HG03095 (cell line): ENCODE results near the gene NLRP12.
"Not testable (repeated sequence)": the region's sequence is repeated elsewhere in the genome, so short reads cannot be mapped to it uniquely, and the experiment has no call there.

Source experiments
- ATAC-seq: cut with Tn5 transposase; IDR thresholded peaks from one replicate; pipeline ENCODE4 v1.9.1; 2021; ENCODE audit warnings: moderate library complexity; ENCODE audit not compliant: unreplicated experiment

NLRP12 gene

DNA sequence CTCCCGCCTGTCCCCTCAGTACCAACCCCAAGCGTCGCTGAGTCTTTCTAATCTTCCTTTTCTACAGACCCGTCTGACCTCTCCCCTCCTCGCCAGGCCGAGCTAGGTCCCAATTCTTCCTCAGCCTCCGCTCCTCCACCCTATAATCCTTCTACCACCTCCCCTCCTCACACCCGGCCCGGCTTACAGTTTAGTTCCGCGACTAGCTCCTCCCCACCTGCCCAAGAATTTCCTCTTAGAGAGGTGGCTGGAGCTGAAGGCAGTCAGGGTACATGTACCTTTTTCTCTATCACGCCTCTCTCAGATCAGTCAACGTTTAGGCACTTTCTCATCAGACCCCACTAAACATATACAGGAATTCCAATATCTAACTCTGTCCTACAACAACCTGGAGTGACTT lies 8.7 kb upstream of the NLRP12 start:
- ATAC-seq = not testable (repeated sequence)

DNA sequence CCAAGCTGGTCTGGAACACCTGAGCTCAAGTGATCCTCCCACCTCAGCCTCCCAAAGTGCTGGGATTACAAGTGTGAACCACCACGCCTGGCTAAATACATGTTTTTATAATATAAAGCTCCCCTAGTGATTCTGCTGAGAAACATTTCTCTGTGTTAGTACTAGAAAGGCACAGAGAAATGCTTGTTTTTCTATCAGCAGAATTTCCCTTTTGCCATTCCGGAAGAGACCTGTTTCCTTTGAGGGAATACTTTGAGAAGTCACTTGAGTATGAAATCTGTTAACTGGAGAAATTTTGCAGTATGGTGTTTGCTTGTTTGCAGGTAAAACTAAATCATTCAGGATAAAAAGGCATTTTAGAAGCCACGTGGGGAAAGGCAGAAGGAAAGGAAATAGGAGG lies 4.4 kb upstream of the NLRP12 start:
- no peak for ATAC-seq

DNA sequence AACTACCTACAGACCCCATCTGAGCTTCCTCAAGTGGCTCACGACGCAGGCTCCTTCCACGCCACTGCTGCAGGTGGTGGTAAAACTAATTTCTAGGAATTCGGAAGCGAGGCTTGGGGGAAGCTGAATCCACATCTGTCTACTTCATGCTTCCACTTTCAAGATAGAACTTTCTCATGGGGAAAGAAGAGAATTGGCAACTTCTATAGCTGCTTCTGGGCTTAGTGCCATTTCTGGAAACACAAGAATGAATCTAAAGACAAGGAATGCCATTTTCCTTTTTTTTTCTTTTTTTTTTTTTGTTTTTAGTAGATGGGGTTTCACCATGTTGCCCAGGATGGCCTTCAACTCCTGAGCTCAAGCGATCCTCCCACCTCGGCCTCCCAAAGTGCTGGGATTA lies 2.8 kb upstream of the NLRP12 start:
- no peak for ATAC-seq

DNA sequence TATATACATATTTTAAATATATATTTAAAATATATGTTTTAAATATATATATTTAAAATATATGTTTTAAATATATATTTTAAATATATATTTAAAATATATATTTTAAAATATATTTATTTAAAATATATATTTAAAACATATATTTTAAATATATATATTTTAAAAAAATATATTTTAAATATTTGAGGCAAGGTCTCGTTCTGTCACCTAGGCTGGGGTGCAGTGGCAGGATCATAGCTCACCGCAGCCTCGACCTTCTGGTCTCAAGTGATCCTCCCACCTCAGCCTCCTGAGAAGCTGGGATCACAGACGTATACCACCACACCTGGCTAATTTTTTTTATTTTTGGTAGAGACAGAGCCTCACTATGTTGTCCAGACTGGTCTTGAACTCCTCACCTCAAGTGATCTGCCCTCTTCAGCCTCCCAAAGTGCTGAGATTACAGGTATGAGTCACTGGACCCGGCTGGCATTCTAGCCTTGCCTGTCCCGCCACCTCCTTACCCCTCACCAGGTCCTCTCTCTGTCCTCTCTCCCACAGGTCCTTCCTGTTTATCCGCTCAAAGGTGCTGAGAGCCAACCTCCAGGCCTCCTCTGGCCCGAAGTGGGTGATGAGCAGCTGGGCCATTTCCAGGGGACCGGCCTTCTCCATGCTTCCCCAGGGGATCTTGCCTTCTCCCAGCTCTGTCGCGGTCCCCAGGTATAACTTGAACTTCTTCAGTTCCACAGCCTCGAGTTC lies 564 bp downstream of the NLRP12 start:
- no peak for ATAC-seq

DNA sequence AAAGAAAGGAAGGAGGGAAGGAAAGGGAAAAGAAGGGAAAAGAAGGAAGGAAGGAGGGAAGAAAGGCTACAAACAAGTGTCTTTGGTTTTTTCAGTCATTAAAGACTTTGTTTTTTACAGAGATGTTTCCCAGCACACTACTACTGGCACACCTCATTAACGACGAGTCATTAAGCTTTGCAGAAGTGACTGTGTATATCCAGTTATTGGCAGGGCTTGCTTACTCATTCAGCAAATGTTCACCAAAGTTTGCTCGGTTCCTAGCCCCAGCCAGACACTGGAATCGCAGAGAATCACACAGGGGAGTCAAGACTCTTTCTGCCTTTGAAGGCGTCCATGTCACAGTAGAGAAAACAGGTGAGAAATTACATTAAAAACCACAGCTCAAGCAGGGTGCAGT lies 4.3 kb downstream of the NLRP12 start:
- ATAC-seq = no peak

DNA sequence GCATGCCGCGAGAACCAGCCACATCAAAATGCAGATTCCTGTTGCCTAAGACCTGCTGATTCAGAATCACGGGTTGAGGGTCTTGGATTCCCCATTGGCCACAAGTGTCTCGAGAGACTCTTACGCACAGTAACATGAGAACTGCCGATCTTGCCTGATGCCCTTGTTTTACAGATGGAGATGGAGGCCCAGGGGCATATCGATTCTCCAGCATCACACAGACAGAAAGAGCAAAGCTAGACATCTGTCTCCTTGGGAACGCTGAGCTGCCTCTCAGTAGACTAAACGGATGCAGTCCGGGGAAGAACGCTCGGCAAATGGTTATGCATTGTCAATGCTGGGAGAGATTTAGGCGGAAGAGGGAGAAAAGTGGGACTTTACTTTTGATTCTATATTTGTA lies 5.4 kb downstream of the NLRP12 start:
- no peak for ATAC-seq

DNA sequence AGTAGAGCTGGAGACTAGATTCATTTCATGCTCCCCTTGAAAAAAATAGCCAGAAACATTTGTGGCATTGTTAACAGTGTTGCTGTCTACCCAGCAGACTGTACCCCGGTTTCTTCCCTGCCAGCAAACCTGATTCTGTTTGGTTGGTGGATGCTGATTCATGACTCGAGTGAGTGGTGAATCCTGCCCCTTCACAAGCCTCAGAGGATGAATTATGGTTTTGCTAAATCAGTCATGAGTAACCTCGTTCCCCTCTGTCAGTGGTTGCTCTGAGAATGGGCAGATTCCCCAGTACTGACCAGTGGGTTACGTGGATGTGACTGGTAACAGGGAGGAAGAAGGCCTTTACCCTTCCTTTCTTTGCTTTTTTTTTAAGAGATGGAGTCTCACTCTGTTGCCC lies 10.1 kb downstream of the NLRP12 start:
- no peak for ATAC-seq

DNA sequence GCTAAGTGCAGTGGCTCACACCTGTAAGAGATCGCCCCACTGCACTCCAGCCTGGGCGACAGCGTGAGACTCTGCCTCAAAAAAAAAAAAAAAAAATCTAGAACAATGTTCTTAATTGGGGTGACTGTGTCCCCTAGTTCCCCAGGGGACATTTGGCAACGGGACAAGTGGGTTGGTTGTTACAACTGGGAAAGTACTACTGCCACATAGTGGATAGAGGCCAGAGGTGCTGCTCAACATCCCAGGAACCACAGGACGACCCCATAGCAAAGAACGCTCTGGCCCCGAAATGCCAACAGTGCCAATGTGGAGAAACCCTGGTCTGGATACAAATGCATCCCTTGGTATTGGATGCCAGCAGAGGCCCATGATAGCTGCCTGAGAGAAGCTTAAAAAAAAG lies 11.8 kb downstream of the NLRP12 start:
- no peak for ATAC-seq

DNA sequence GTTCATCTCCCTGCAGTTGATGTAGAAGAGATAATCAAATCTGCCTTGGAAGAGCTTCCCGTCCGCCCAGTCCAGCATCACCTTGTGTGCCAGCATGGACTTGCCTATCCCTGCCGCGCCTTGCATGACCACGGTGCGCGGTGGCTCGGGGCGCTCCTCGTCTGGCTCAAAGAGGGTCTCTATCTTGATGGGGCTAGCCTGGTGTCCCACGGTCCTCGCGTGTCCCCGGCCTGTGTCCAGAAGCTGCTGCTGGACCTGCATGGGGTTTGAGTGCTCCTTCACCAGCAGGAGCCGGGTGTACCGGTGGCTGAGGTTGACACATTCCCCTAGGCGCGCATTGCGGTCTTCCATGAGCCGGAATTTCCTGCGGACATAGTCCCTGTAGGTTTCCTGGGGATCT lies 13.2 kb downstream of the NLRP12 start:
- ATAC-seq = no peak

DNA sequence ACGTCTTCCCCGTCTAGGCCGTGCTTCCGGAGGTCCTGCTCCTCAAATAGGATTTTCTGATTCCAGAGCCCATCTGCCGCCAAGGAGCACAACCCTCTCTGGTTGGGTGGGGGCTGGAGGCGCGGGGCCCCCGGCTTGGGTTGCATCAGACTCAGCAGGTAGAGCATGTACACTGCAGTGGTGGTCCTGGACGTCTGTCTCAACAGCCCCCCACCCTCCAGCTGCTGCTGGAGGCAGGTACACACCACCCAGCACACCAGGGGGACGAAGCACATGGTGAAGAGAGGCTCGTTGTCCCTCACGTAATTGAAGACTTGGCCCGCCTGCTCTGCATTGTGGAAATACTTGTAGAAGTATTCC lies 13.9 kb downstream of the NLRP12 start:
- ATAC-seq = no peak

DNA sequence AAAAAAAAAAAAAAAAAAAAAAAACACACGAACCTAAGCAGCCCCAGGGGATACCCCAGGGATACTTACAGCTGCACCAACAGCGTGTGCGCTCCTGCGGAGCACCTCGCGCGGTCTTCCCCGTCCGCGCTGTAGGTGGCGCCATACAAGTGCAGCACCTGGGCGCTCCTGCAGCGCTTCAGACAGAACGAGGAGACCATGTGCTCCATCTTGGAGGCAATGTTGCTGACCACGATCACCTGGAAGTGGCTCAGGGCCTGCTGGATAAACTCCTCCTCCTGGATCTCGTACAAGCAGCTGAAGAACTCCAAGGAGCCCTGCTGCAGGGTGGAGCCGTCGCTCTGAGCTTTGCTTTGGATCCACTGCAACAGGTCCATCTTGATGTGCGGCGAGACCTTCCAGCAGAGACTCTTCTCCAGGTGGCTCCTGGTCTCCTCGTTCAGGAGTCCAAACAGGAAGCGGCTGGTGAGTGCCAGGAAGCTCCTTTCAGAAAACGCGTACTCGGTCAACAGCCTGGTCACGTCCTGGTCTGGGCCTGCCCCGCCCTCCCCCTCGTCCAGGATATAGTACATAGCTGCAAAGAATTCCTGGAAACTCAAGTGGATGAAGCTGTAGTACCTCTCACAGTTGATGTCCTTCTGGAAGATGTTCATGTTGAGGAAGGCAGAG lies 14.5 kb downstream of the NLRP12 start:
- ATAC-seq = no peak

DNA sequence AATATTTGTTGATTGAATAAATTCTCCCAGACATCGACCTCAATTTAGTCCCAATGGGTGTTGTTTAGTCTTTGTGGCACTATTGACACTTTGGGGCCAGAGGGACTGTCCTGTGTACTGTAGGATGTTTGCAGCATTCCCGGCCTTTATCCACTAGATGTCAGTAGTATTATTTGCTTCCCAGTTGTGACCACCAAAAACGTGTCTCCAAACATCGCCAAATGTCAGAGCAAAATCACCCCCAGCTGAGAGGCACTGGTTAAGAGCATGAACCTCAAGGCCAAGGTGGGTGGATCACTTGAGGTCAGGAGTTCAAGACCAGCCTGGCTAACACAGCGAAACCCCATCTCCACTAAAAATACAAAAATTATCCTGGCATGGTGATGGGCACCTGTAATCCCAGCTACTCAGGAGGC lies 15.4 kb downstream of the NLRP12 start:
- ATAC-seq = no peak

DNA sequence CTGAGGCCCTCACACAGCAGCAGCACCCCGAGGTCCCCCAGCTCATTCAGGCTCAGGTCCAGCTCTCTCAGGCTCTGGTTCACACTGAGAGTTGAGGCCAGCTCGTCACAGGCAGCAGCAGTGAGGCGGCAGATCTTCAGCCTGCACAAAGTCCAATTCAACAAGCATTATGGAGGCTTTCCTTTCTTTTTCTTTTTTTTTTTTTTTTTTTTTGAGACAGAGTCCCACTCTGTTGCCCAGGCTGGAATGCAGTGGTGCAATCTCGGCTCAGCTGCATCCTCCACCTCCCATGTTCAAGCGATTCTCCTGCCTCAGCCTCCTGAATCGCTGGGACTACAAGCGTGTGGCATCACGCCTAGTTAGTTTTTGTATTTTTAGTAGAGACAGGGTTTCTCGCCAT lies 22.9 kb downstream of the NLRP12 start:
- no peak for ATAC-seq

DNA sequence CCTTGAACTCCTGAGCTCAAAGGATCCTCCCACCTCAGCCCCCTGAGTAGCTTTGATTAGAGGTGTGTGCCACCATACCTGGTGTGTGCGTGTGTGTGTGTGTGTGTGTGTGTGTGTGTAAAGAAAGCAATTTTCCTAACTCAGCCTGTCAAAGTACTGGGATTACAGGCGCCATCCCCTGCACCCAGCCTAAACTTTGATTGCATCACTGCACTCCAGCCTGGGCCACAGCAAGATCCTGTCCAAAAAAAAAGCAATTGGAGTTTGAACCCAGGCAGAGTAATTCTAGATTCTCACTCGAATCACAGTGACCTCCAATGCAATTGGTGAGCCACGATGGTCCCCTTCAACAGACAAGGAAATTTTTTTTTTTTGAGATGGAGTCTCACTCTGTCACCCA lies 29.1 kb downstream of the NLRP12 start:
- ATAC-seq = no peak

DNA sequence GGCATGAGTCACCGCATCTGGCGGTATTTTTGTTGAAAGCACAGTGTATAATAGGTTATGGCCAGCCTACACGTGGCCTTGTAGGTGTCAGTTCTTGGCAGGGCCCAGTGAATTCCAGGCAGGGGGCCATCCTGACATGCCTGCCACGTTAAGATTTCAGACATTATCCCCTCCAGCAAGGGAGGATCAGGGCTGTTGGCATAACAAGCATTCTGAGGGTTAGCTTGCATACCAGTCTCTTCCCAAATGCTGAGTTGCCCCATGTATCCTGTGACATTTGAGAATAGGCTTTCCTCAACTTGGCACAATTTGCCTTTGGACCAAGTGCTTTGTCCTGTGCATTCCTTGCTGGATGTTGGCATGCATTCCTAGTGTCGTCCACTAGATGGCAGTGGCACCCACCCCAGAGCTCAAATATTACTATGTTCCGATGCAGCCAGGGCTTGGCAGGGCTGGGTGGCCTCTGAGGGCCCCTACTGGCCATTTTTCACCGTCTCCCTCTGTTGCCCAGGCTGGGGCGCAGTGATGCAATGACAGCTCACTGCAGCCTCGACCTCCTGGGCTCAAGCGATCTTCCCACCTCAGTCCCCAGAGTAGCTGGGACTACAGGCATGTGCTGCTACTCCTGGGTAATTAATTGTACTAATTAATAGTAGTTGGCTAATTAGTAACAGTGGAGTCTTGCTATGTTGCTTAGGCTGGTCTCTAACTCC lies 31.2 kb downstream of the NLRP12 start:
- ATAC-seq = no peak

DNA sequence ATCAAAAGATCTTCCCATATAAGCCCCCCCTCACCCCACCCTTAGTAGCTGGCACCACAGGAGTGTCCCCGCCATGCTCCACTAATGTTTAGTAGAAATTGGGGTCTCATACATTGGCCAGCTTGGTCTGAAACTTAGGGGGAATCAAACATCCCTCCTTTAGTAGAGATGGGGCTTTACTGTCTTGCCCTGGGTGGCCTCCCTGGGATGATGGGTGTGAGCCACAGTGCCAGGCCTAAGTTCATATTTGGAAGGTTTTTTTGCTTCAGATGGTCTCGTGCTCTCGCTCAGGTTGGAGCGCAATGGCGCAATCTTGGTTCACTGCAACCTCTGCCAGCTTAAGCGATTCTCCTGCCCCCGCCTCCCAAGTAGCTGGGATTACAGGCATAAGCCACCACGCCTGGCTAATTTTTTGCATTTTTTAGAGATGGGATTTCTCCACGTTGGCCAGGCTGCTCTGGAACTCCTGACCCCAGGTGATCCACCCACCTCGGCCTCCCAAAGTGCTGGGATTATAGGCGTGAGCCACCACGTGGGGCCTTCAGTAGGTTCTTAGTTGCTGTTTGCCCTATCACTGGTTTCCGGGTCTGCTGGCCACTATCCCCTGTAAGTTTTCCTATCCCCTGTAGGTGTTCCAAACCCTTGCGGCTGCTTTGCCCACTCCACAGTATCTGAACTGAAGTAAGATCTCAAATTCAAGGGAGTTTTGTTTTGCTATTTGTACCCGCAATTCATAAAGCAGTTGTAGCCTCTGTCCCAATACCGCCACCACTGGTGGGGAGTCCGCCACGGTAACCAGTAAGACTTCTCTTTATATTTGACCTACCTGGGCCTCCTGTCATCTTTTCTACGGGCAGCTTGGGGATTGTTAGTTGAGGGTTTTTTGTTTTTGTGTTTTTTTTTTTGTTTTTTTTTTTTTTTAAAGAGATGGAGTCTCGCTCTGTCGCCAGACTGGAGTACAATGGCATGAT lies 34.1 kb downstream of the NLRP12 start:
- ATAC-seq = no peak

DNA sequence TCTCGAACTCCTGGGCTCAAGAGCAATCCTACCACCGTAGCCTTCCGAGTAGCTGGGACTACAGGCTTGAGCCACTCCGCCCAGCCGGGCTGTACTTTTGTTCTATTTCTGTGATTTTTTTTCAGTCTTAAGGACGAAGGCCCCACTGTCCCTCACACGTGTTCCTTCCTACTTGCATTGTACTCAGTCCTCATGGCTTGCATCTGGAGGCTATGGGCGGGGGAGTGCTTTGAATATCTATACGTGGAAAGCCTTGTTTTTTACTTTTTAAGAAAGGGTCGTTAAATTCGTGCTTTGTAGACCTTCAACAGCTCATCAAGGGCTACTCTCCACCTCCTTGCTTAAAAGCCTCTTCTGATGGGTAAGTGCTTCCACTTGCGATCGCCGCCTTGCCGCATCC lies 36.8 kb downstream of the NLRP12 start:
- no peak for ATAC-seq

DNA sequence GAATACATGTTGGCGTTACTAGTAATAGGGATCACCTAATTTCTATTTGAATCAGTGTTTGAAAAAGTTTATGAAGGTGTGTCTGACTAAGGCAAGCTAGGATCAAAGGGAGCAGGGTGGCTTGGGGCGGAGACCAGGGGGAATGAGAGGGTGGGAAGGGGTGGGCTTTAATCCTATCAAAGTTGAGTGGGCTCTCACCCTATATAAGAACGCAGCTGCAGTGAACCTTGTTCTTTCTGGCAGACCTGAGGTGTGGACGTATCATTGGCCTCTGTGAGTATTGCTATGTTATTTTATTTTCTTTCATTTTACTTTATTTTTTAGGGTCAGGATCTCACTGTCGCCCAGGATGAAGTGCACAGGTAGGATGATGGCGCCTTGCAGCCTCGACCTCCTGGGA lies 37.4 kb downstream of the NLRP12 start:
- no peak for ATAC-seq

DNA sequence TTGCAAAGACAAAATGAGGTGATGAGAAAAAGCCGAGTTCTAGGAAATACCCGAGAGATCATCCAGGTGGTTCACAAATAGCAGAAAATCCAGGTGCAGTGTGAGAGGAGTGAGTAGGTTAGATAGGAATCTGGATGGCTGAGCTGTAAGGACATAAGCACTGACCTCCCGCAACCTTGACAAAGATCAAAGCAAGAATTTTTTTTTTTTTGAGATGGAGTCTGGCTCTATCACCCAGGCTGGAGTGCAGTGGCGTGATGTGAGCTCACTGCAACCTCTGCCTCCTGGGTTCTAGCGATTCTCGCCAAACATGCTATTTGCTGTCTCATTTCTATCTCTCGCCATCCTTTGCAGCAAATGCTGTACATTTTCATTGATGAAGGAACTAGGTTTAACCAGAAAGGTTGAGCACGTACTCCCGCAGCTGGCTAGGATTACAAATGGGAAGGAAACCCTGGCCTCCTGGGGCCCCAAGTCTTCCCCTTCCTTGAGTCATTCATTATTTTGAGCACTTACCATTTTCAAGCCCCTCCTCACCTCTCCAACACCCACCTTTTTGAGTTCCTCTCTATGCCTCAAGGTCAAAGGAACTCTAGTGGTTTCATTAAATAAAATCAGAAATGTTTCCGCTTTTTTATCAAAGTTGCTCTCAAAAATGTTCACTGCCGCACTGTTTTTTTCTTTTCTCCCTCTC lies 38.8 kb downstream of the NLRP12 start:
- ATAC-seq = no peak

DNA sequence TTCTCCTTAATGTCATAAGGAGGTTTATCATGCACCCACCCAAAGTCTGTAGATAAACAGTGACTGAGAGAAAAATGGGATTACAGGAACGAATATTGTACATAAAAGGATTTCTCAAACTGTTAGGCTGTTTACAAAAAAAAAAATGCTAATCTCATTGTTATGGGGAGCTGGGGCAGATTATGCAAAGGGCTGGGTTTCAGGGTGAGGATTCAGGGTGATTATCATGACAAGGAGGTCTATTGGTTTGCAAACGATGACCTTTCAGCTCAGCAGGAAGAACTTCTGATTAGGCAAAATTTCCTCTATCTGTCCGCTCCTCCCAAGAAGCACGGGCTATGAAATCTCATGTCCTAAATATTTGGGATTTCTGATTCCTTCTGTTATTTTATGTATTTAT lies 41.4 kb downstream of the NLRP12 start:
- ATAC-seq = no peak

DNA sequence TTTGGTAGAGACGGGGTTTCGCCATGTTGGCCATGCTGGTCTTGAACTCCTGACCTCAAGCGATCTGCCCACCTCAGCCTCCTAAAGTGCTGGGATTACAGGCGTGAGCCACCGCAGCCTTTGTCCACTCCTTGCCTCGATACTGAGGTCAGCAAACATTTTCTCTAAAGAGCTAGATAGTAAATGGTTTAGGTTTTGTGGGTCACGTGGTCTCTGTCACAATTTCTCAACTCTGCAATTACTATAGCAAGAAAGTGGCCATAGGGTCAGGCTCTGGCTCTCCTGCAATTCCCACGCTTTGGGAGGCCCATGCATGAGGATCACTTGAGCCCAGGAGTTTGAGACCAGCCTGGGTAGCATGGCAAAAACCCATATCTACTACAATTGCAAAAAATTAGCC lies 42.8 kb downstream of the NLRP12 start:
- ATAC-seq = not testable (repeated sequence)
